COR-L47 (cell line): Measurements from ENCODE around the gene AGPAT3.
A peak's percentile ranks its signal among the peaks of the same experiment; 100 is the strongest.

Source experiments
- DNase-seq: peaks from one replicate; lab custom pipeline; 2025; lab: John Stamatoyannopoulos, UW

Gene AGPAT3

GRCh38 chr21:43906585-43907370 lies 41.8 kb downstream of the AGPAT3 start:
- DNase-seq, result no peak

- no peak for DNase-seq
These were observed 42.7 kb downstream of the AGPAT3 start for GRCh38 chr21:43907751-43908150.

- no peak for DNase-seq
These were observed 43.1 kb downstream of the AGPAT3 start for GRCh38 chr21:43908167-43908566.

GRCh38 chr21:43909741-43910400 lies 44.8 kb downstream of the AGPAT3 start:
- no peak for DNase-seq

- no peak for DNase-seq
These were observed 45.4 kb downstream of the AGPAT3 start for GRCh38 chr21:43910460-43910859.

- DNase-seq, result no peak
These were observed 46.3 kb downstream of the AGPAT3 start for GRCh38 chr21:43911015-43911934.

GRCh38 chr21:43911935-43912487 lies 47.0 kb downstream of the AGPAT3 start:
- DNase-seq, result no peak

GRCh38 chr21:43912500-43912899 lies 47.5 kb downstream of the AGPAT3 start:
- no peak for DNase-seq

GRCh38 chr21:43912910-43913309 lies 47.9 kb downstream of the AGPAT3 start:
- no peak for DNase-seq

GRCh38 chr21:43913928-43914327 lies 48.9 kb downstream of the AGPAT3 start:
- DNase-seq, result no peak

GRCh38 chr21:43916076-43916475 lies 51.1 kb downstream of the AGPAT3 start:
- DNase-seq, result no peak

GRCh38 chr21:43916691-43917514 lies 51.9 kb downstream of the AGPAT3 start:
- no peak for DNase-seq

- no peak for DNase-seq
These were observed 52.7 kb downstream of the AGPAT3 start for GRCh38 chr21:43917515-43918384.

GRCh38 chr21:43918385-43918947 lies 53.4 kb downstream of the AGPAT3 start:
- no peak for DNase-seq

- no peak for DNase-seq
These were observed 54.3 kb downstream of the AGPAT3 start for GRCh38 chr21:43919283-43919682.

GRCh38 chr21:43919871-43920801 lies 55.1 kb downstream of the AGPAT3 start:
- DNase-seq, result peak; percentile 45

- DNase-seq, result peak; percentile 74
These were observed 56.6 kb downstream of the AGPAT3 start for GRCh38 chr21:43921571-43921978.

GRCh38 chr21:43921979-43922945 lies 57.2 kb downstream of the AGPAT3 start:
- DNase-seq, result no peak
